ENCODE data around the gene DIPK1B.
A peak's percentile ranks its signal among the peaks of the same experiment; 100 is the strongest.

Gene DIPK1B

DNA sequence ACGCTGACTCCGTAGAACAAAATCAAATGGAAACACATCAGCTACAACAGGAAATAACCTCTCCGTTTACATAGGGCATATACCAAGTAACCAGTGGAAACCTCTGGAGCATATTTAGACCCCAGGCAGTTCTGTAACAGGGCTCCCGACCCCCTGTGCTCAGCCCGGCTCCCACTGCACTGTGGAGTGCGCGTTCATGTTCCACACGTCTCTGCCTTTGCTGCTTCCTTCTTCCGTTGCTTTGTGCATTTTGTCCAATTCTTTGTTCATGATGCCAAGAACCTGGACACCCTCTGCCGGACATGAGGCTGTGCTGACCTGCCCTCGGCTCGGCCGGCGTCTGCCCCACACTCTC lies 19.3 kb upstream of the DIPK1B start:
- Histone ChIP-seq H3K36me3 (ENCODE audit: insufficient read depth, insufficient read length, low read length) (no peaks in the 10 kb centered on the region), H3K9ac (ENCODE audit: insufficient read length, low read depth) (no peak overlapping the region), H3K27me3 (ENCODE audit: insufficient read depth, insufficient read length) (peaks cover 24% of the 10 kb centered on the region), H3K9me3 (ENCODE audit: insufficient read depth, low read length) (peaks cover 3% of the 10 kb centered on the region; the same call in 1 of the 2 replicates), H3K4me1 (ENCODE audit: insufficient read depth, insufficient read length) (peaks cover 52% of the 10 kb centered on the region), H3K4me3 (ENCODE audit: insufficient read length, low read depth) (no peak overlapping the region)
- no peak for TF ChIP-seq ZNF274 (IDR thresholded peaks at IDR 0.05; ENCODE audit: low read depth, low read length)
- TF ChIP-seq SUZ12 (IDR thresholded peaks at IDR 0.05; ENCODE audit: extremely low read depth, insufficient read depth, insufficient read length), result no peak
- no peak for TF ChIP-seq YY1 (IDR thresholded peaks at IDR 0.05; ENCODE audit: insufficient read depth, insufficient read length)
- DNase-seq (ENCODE audit: low read depth, low spot score), result no peak

DNA sequence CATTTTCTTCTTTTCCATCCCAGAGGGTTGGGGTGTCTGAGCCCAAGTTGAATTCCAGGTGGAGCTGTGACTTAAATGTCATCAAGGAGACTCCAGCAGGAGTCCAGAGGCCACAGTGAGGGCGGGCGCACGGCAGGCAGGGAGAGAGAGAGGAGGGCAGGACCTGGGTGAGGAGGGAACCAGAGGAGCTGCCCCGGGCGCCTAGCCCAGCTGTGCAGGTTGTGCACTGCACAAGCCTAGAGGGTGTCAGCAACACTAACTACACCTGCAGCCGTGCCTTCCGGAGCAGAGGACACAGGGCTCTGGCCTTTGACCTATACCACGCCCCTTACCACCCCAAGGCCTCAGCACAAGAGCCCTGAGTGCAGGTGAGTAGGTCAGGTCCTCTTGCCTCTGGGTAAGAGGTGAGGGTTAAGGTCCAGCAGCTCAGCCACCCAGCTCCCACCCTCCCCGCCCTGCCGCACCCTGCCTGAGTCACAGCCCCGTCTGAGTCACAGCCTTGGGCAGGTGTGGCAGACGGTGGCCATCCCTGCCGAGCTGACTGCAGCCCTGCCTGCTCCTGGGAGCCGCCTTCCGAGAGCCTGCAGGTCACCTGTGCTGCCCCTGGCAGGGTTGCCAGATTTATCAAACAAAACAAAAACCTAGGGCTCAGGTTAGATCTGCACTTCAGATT lies 18.7 kb upstream of the DIPK1B start:
- no peak for DNase-seq (ENCODE audit: low read depth, low spot score)
- Histone ChIP-seq H3K4me3 (ENCODE audit: insufficient read length, low read depth) (no peak overlapping the region), H3K36me3 (ENCODE audit: insufficient read depth, insufficient read length, low read length) (no peaks in the 10 kb centered on the region), H3K4me1 (ENCODE audit: insufficient read depth, insufficient read length) (peaks cover 49% of the 10 kb centered on the region), H3K9ac (ENCODE audit: insufficient read length, low read depth) (no peak overlapping the region), H3K9me3 (ENCODE audit: insufficient read depth, low read length) (peaks cover 3% of the 10 kb centered on the region; the same call in 1 of the 2 replicates), H3K27me3 (ENCODE audit: insufficient read depth, insufficient read length) (peaks cover 19% of the 10 kb centered on the region)
- TF ChIP-seq ZNF274 (IDR thresholded peaks at IDR 0.05; ENCODE audit: low read depth, low read length) (no peak), YY1 (IDR thresholded peaks at IDR 0.05; ENCODE audit: insufficient read depth, insufficient read length) (no peak), SUZ12 (IDR thresholded peaks at IDR 0.05; ENCODE audit: extremely low read depth, insufficient read depth, insufficient read length) (no peak)

DNA sequence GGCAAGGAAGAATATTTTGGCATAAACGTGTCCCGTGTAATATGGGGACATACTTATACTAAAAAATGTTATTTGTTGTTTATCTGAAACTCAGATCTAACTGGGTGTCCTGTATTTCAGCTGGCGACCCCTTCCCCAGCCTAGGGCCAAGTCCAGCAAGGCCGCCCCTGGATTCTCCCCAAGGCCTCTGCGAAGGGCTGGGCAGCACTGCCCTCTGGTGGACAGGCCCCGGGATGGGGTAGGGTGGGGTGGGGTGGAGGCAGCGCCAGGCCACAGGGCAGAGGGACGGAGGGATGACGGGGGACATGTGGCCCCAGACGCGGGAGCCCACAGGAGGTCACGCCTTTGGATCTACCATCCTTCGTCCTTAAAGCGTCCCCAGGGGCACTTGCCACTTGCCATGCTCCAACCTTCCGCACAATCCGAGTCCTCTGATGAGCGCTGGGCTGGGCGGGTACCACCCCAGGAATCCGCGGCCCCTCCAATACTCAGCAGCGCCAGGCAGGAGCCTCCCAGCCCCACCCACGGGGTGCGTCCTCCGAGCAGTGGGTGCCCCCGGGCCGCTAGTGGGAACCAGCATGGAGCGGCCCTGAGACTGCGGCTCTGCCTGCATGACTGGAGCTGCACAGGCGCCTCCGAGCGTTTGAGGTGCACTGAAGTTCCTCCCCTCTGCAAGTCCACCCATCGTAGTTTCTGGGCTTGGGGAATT lies 18.1 kb upstream of the DIPK1B start:
- Histone ChIP-seq H3K36me3 (ENCODE audit: insufficient read depth, insufficient read length, low read length) (no peaks in the 10 kb centered on the region), H3K27me3 (ENCODE audit: insufficient read depth, insufficient read length) (peaks cover 12% of the 10 kb centered on the region), H3K9ac (ENCODE audit: insufficient read length, low read depth) (peak overlapping the region; percentile 24), H3K4me1 (ENCODE audit: insufficient read depth, insufficient read length) (peaks cover 47% of the 10 kb centered on the region), H3K4me3 (ENCODE audit: insufficient read length, low read depth) (no peak overlapping the region), H3K9me3 (ENCODE audit: insufficient read depth, low read length) (peaks cover 3% of the 10 kb centered on the region; the same call in 1 of the 2 replicates)
- TF ChIP-seq YY1 (IDR thresholded peaks at IDR 0.05; ENCODE audit: insufficient read depth, insufficient read length), result no peak
- no peak for TF ChIP-seq ZNF274 (IDR thresholded peaks at IDR 0.05; ENCODE audit: low read depth, low read length)
- TF ChIP-seq SUZ12 (IDR thresholded peaks at IDR 0.05; ENCODE audit: extremely low read depth, insufficient read depth, insufficient read length), result no peak
- DNase-seq (ENCODE audit: low read depth, low spot score), result no peak

DNA sequence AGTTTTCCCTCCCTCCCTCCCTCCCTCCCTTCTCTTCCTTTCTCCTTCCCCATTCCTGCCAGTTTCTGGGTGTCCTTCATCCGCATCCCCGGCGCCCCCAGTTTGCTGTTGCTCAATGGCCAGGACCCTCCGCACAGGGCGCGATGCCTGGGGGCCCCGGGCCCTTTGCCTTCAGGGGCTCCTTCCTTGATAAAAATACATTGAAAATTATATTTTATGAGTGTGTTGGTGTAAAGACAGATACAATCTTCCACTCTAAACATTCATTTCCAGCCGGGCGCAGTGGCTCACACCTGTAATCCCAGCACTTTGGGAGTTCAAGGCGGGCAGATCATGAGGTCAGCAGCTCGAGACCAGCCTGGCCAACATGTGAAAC lies 17.5 kb upstream of the DIPK1B start:
- no peak overlapping the region for H3K9ac ChIP-seq (ENCODE audit: insufficient read length, low read depth)

DNA sequence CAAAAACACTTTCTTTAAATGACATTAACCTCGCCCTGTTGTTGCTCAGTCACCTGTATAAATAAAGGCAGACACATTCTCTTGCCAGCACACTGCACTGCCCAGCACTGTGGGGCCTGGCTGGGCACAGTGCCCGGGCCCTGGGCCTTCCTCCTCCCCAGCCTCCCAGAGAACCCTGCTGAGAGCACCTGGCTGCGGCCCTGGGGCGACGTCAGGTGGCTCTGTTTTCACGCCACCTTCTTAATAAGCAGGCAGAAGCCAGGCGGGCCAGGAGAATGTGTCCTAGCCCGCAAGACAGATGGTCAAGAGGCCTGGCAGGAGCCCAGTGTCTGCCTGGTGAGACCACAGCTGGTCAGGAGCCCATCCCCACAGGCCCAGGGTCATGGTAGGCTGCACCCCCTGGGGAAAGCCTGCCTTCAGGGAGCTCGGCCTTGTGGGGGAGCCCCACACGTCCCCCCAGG lies 16.9 kb upstream of the DIPK1B start:
- H3K4me1 ChIP-seq (ENCODE audit: insufficient read depth, insufficient read length), result peaks cover 45% of the 10 kb centered on the region
- TF ChIP-seq SUZ12 (IDR thresholded peaks at IDR 0.05; ENCODE audit: extremely low read depth, insufficient read depth, insufficient read length) (no peak), YY1 (IDR thresholded peaks at IDR 0.05; ENCODE audit: insufficient read depth, insufficient read length) (no peak), ZNF274 (IDR thresholded peaks at IDR 0.05; ENCODE audit: low read depth, low read length) (no peak)
- H3K9me3 ChIP-seq (ENCODE audit: insufficient read depth, low read length), result peaks cover 3% of the 10 kb centered on the region; the same call in 1 of the 2 replicates
- no peak overlapping the region for H3K4me3 ChIP-seq (ENCODE audit: insufficient read length, low read depth)
- H3K27me3 ChIP-seq (ENCODE audit: insufficient read depth, insufficient read length), result peaks cover 5% of the 10 kb centered on the region
- no peaks in the 10 kb centered on the region for H3K36me3 ChIP-seq (ENCODE audit: insufficient read depth, insufficient read length, low read length)
- no peak for DNase-seq (ENCODE audit: low read depth, low spot score)
- no peak overlapping the region for H3K9ac ChIP-seq (ENCODE audit: insufficient read length, low read depth)

More for the DNA sequence above, 17.5 kb upstream of the DIPK1B start:
- TF ChIP-seq ZNF274 (IDR thresholded peaks at IDR 0.05; ENCODE audit: low read depth, low read length), result no peak
- TF ChIP-seq SUZ12 (IDR thresholded peaks at IDR 0.05; ENCODE audit: extremely low read depth, insufficient read depth, insufficient read length), result no peak
- no peak for TF ChIP-seq YY1 (IDR thresholded peaks at IDR 0.05; ENCODE audit: insufficient read depth, insufficient read length)
- Histone ChIP-seq H3K9me3 (ENCODE audit: insufficient read depth, low read length) (peaks cover 3% of the 10 kb centered on the region; the same call in 1 of the 2 replicates), H3K36me3 (ENCODE audit: insufficient read depth, insufficient read length, low read length) (no peaks in the 10 kb centered on the region), H3K4me3 (ENCODE audit: insufficient read length, low read depth) (no peak overlapping the region), H3K27me3 (ENCODE audit: insufficient read depth, insufficient read length) (peaks cover 11% of the 10 kb centered on the region), H3K4me1 (ENCODE audit: insufficient read depth, insufficient read length) (peaks cover 47% of the 10 kb centered on the region)
- DNase-seq (ENCODE audit: low read depth, low spot score), result no peak

DNA sequence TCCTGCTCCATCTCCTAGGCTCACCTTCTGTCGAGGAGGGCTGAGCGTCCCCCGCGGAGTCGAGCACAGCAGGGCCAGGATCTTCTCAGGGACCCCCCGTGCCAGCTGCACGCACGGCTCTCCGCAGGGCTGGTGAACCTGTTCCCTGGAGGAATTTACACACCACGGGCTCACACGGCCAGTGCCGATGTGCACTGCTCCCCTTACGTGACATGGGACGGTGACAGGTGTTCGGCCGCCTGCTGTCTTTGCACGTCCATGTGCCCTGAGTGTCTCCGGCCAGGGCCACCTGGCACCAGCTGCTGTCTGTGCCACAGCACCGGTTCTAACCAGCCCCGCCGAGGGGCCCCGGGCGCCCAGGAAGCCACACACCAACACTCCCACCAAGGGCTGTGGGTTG lies 16.4 kb upstream of the DIPK1B start:
- peak overlapping the region; percentile 42 for H3K9ac ChIP-seq (ENCODE audit: insufficient read length, low read depth)
- H3K36me3 ChIP-seq (ENCODE audit: insufficient read depth, insufficient read length, low read length), result no peaks in the 10 kb centered on the region
- H3K27me3 ChIP-seq (ENCODE audit: insufficient read depth, insufficient read length), result no peaks in the 10 kb centered on the region
- H3K4me3 ChIP-seq (ENCODE audit: insufficient read length, low read depth), result no peak overlapping the region
- no peak for DNase-seq (ENCODE audit: low read depth, low spot score)
- TF ChIP-seq SUZ12 (IDR thresholded peaks at IDR 0.05; ENCODE audit: extremely low read depth, insufficient read depth, insufficient read length) (no peak), ZNF274 (IDR thresholded peaks at IDR 0.05; ENCODE audit: low read depth, low read length) (no peak), YY1 (IDR thresholded peaks at IDR 0.05; ENCODE audit: insufficient read depth, insufficient read length) (no peak)
- peaks cover 43% of the 10 kb centered on the region for H3K4me1 ChIP-seq (ENCODE audit: insufficient read depth, insufficient read length)
- H3K9me3 ChIP-seq (ENCODE audit: insufficient read depth, low read length), result peaks cover 3% of the 10 kb centered on the region; the same call in 1 of the 2 replicates

DNA sequence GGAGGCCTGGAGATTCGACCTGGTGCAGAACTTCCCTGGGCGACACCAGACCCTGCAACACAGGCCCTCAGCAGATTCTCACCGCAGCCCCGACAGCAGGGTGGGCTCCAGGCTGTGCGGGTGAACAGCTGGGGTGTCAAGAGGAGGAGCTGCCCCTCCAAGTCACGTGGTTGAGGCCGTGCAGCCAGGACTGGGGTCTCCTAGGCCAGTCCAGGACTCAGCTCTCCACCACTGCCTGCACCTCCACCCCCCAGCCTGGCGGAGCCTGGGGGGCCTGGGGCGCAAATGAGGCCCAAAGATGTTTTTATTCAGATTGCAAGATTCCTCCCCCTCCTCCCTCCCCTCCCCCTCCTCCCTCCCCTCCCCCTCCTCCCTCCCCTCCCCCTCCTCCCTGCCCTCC lies 15.9 kb upstream of the DIPK1B start:
- Histone ChIP-seq H3K9ac (ENCODE audit: insufficient read length, low read depth) (peak overlapping the region; percentile 21), H3K27me3 (ENCODE audit: insufficient read depth, insufficient read length) (no peaks in the 10 kb centered on the region), H3K9me3 (ENCODE audit: insufficient read depth, low read length) (peaks cover 3% of the 10 kb centered on the region; the same call in 1 of the 2 replicates), H3K36me3 (ENCODE audit: insufficient read depth, insufficient read length, low read length) (no peaks in the 10 kb centered on the region), H3K4me3 (ENCODE audit: insufficient read length, low read depth) (no peak overlapping the region), H3K4me1 (ENCODE audit: insufficient read depth, insufficient read length) (peaks cover 38% of the 10 kb centered on the region)
- DNase-seq (ENCODE audit: low read depth, low spot score), result no peak
- TF ChIP-seq ZNF274 (IDR thresholded peaks at IDR 0.05; ENCODE audit: low read depth, low read length), result no peak
- TF ChIP-seq SUZ12 (IDR thresholded peaks at IDR 0.05; ENCODE audit: extremely low read depth, insufficient read depth, insufficient read length), result no peak
- no peak for TF ChIP-seq YY1 (IDR thresholded peaks at IDR 0.05; ENCODE audit: insufficient read depth, insufficient read length)
